Endothelial cell of umbilical vein (primary cell): ENCODE results near the gene MNT. TPM values are rescaled to one million over a fixed set of nuclear protein-coding genes. Genes with fewer than 3 reads are reported as not detected.

Source experiments
- BruUV-seq: library from RNA; stranded (reverse); fragments of 400-500 nt; replicated peaks from 2 replicates; lab custom pipeline; 2021; lab: Mats Ljungman, UMichigan
- CTCF ChIA-PET: fragments of 300-600, 350-600 bp; sonication (Branson Sonifier 250); formaldehyde crosslinking; loops from one replicate; lab custom pipeline; 2021; ENCODE audit warnings: antibody characterized with exemption, inconsistent platforms; lab: Charles Lee
- POLR2A ChIA-PET: fragments of 300-600, 350-600 bp; sonication (Branson Sonifier 250); formaldehyde crosslinking; loops from one replicate; lab custom pipeline; 2021; ENCODE audit warnings: antibody characterized with exemption, inconsistent platforms; lab: Charles Lee
- DNase-seq: peaks from one replicate; pipeline ENCODE4 v3.0.0-alpha.2; 2011; ENCODE audit warnings: low read depth, low spot score
- FAIRE-seq: peaks from 2 replicates; lab custom pipeline; 2011; peaks lifted over from hg19 to GRCh38; lab: Jason Lieb, UNC
- H2AFZ ChIP-seq: 2 replicates; pipeline ENCODE4 v1.6.0; 2012; ENCODE audit warnings: low read depth, low read length, control low read depth, inconsistent platforms
- H3K27ac ChIP-seq: 2 replicates; pipeline ENCODE4 v1.5.1; 2011; ENCODE audit warnings: low read depth, mild to moderate bottlenecking, control low read depth, low read length, moderate library complexity; ENCODE audit not compliant: insufficient read depth
- H3K27me3 ChIP-seq, 2 experiments: 2 replicates each; pipeline versions ENCODE4 v1.6.0 to v1.6.1; 2011; ENCODE audit warnings: low read length in 2 of 2, mixed read lengths in 1 of 2; ENCODE audit not compliant: control insufficient read depth in 2 of 2, insufficient read depth in 2 of 2
- H3K36me3 ChIP-seq, 2 experiments: 2 replicates in 1 of 2; 3 replicates in 1 of 2; pipeline ENCODE4 v1.5.1; 2011; ENCODE audit warnings: low read length in 2 of 2, mild to moderate bottlenecking in 1 of 2, moderate library complexity in 1 of 2; ENCODE audit not compliant: control insufficient read depth in 2 of 2, insufficient read depth in 2 of 2; ENCODE audit errors: extremely low read depth in 1 of 2
- H3K4me1 ChIP-seq: 3 replicates; pipeline ENCODE4 v1.5.1; 2011; ENCODE audit warnings: mild to moderate bottlenecking, low read length; ENCODE audit not compliant: control insufficient read depth, insufficient read depth; ENCODE audit errors: extremely low read depth
- H3K4me2 ChIP-seq: 2 replicates; pipeline ENCODE4 v1.6.1; 2011; ENCODE audit warnings: low read length, control low read depth, mixed read lengths; ENCODE audit not compliant: insufficient read depth
- H3K4me3 ChIP-seq, 3 experiments: fragments of 200-600 bp in 1 of 3; sonication (generic), shearing (Covaris generic) in 1 of 3; replicated peaks in 1 of 3; 2 replicates each; pipeline ENCODE4 v1.5.1; 2011 to 2016; ENCODE audit warnings: control low read depth in 3 of 3, low read length in 3 of 3, mild to moderate bottlenecking in 2 of 3, inconsistent platforms in 1 of 3, low read depth in 1 of 3, moderate library complexity in 1 of 3; ENCODE audit not compliant: insufficient read depth in 1 of 3
- H3K79me2 ChIP-seq: 2 replicates; pipeline ENCODE4 v1.6.0; 2012; ENCODE audit warnings: low read length, inconsistent platforms; ENCODE audit not compliant: control insufficient read depth, insufficient read depth
- H3K9ac ChIP-seq: replicated peaks from 2 replicates; pipeline ENCODE3; 2011; ENCODE audit warnings: low read length, control low read depth; ENCODE audit not compliant: insufficient read depth; ENCODE audit errors: extremely low read depth
- H3K9me1 ChIP-seq: replicated peaks from 3 replicates; pipeline ENCODE4 v1.6.0; 2011; ENCODE audit warnings: mild to moderate bottlenecking, low read length; ENCODE audit not compliant: control insufficient read depth, insufficient read depth; ENCODE audit errors: extremely low read depth
- H3K9me3 ChIP-seq: replicated peaks from 2 replicates; pipeline ENCODE4 v1.5.1; 2012; ENCODE audit warnings: low read length, inconsistent platforms; ENCODE audit not compliant: control insufficient read depth, insufficient read depth
- H4K20me1 ChIP-seq: replicated peaks from 2 replicates; pipeline ENCODE3; 2011; ENCODE audit warnings: mild to moderate bottlenecking, low read length; ENCODE audit not compliant: control insufficient read depth, insufficient read depth; ENCODE audit errors: extremely low read depth
- EZH2 ChIP-seq: IDR thresholded peaks from 2 replicates; pipeline ENCODE4 v1.6.1; 2012; ENCODE audit warnings: borderline replicate concordance, low read depth, mild to moderate bottlenecking, moderate library complexity, low read length, inconsistent platforms; ENCODE audit not compliant: severe bottlenecking
- FOS ChIP-seq: IDR thresholded peaks from 2 replicates; pipeline ENCODE4 v1.6.1; 2011; ENCODE audit warnings: mild to moderate bottlenecking, low read length, moderate library complexity, borderline replicate concordance; ENCODE audit not compliant: insufficient read depth
- GATA2 ChIP-seq: IDR thresholded peaks from 2 replicates; pipeline ENCODE4 v1.7.0; 2011; ENCODE audit warnings: low read depth, mild to moderate bottlenecking, moderate library complexity, mixed read lengths, low read length; ENCODE audit not compliant: insufficient read length, insufficient read depth
- JUN ChIP-seq: IDR thresholded peaks from 2 replicates; pipeline ENCODE4 v1.6.1; 2011; ENCODE audit warnings: borderline replicate concordance, low read depth; ENCODE audit not compliant: insufficient read length, insufficient read depth
- POLR2A ChIP-seq: IDR thresholded peaks from 2 replicates; pipeline ENCODE4 v1.6.1; 2012; ENCODE audit warnings: low read depth, mild to moderate bottlenecking, control low read depth, low read length
- POLR2AphosphoS5 ChIP-seq: IDR thresholded peaks from 2 replicates; pipeline ENCODE4 v1.6.1; 2012; ENCODE audit warnings: low read depth, mild to moderate bottlenecking, control low read depth, low read length, moderate library complexity; ENCODE audit not compliant: insufficient read depth
- dilution Hi-C: fragments of 300-500 bp; cut with MboI; formaldehyde crosslinking; loops from one replicate; pipeline ENCODE4 v1.15.0; 2019; ENCODE audit warnings: low sequenced_read_pairs; ENCODE audit not compliant: extremely low pct_ligation_motif_present
- intact Hi-C: fragments of 100-400 bp; cut with micrococcal nuclease; formaldehyde crosslinking; loops from one replicate; pipeline ENCODE4 v1.10.0; 2022
- polyA plus RNA-seq, 4 experiments: library from polyadenylated mRNA; depleted of rRNA in 3 of 4; stranded (reverse) in 3 of 4; unstranded in 1 of 4; fragments of >200 nt; gene quantifications; 2 replicates each; pipeline versions ENCODE4 v1.2.1 to v1.2.3, GENCODE V29; 2011 to 2012; ENCODE audit warnings: missing spikeins in 1 of 4
- total RNA-seq: library from RNA; stranded (reverse); gene quantifications from 2 replicates; pipeline ENCODE4 v1.2.3, GENCODE V29; 2021
- TF ChIP-seq, protein P1 (sequence below): IDR thresholded peaks from 2 replicates; pipeline ENCODE4 v1.6.1; 2011; ENCODE audit not compliant: insufficient read depth, insufficient read length

The MNT gene
- total and polyA plus RNA-seq, 2 donors (not counting 3 experiments of a cell fraction or from before 2014, with no cell fraction given): 4.1 to 21.6 TPM

DNA sequence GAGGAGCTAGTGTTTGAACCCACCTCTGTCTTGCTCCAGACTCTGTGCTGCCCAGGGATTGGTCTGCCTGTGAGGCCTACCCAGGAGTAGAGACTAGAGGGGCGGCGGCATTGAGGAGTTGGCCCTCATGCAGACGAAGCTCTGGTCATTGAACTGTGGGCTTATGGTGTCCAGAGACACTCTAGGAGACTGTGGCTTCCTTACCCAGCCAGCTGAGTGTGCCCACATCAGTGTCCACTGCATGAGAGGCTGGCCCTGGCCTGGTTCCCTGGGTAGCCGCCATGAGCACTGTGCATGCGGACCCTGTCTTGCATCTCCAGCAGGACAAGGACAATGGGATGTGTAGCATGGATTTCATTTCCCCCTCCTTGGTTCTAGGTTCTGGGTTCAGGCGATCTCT is 49.6 kb downstream of the MNT start:
- Histone ChIP-seq H2AFZ (no peak overlapping the region), H3K9me1 (no peaks in the 10 kb centered on the region), H3K27ac (no peak overlapping the region), H3K4me1 (no peaks in the 10 kb centered on the region), H3K4me2 (no peak overlapping the region), H4K20me1 (no peaks in the 10 kb centered on the region), H3K4me3 (no peak overlapping the region), H3K36me3 (peaks cover 0 to 1% of the 10 kb centered on the region in 2 experiments), H3K27me3 (no peaks in the 10 kb centered on the region), H3K9me3 (no peaks in the 10 kb centered on the region), H3K9ac (no peak overlapping the region), H3K79me2 (no peaks in the 10 kb centered on the region)
- POLR2A ChIA-PET: no interaction called here
- no peak for TF ChIP-seq POLR2A
- TF ChIP-seq JUN: no peak
- no peak for TF ChIP-seq EZH2
- TF ChIP-seq, protein P1, sequence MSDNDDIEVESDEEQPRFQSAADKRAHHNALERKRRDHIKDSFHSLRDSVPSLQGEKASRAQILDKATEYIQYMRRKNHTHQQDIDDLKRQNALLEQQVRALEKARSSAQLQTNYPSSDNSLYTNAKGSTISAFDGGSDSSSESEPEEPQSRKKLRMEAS: no peak
- TF ChIP-seq FOS: no peak
- no peak for TF ChIP-seq POLR2AphosphoS5
- TF ChIP-seq GATA2: no peak
- dilution Hi-C loops: no loop called here
- no TSS peak for BruUV-seq
- intact Hi-C loops: no loop called here
- FAIRE-seq (no peak), DNase-seq (no peak)
- CTCF ChIA-PET: interaction anchor here (0.9 to 4.6 kb wide), 5 partner anchors 13 to 65 kb away, joined by 3 to 42 read pairs (median 4); partner anchors contain the start of genes SGSM2 and TSR1
